Measurements from ENCODE around the gene HEY2. TPM values are rescaled to one million over a fixed set of nuclear protein-coding genes. Genes with fewer than 3 reads are reported as not detected.
"Not testable (repeated sequence)": the region's sequence is repeated elsewhere in the genome, so short reads cannot be mapped to it uniquely, and the experiment has no call there.

The HEY2 gene
- polyA plus RNA-seq, 1 donor (not counting 4 experiments of a cell fraction or from before 2014, with no cell fraction given) = not detected

GRCh38 chr6:125773387-125774341, 24.2 kb downstream of the HEY2 start:
- Histone ChIP-seq H3K4me3 (ENCODE audit: control insufficient read depth in 2 of 3, extremely low read depth in 1 of 3, insufficient read depth in 2 of 3, low read depth in 1 of 3, low read length in 3 of 3) (no peak overlapping the region), H3K9me1 (ENCODE audit: control insufficient read depth, extremely low read depth, insufficient read depth, low read length) (no peaks in the 10 kb centered on the region), H3K79me2 (ENCODE audit: control insufficient read depth, insufficient read depth, low read length) (no peaks in the 10 kb centered on the region), H3K27me3 (ENCODE audit: control insufficient read depth, extremely low read depth, insufficient read depth, low read length) (peaks cover 3% of the 10 kb centered on the region), H3K9me3 (ENCODE audit: control insufficient read depth, low read depth, low read length) (no peaks in the 10 kb centered on the region), H3K4me1 (ENCODE audit: control insufficient read depth, extremely low read depth, insufficient read depth, low read length) (no peaks in the 10 kb centered on the region), H2AFZ (ENCODE audit: control insufficient read depth, low read length) (no peak overlapping the region), H3K4me2 (ENCODE audit: control insufficient read depth, extremely low read depth, insufficient read depth, low read depth, low read length) (no peak overlapping the region), H3K27ac (ENCODE audit: control insufficient read depth, insufficient read depth, low read length) (no peak overlapping the region), H3K9ac (ENCODE audit: control insufficient read depth, extremely low read depth, insufficient read depth, low read length) (no peak overlapping the region), H3K36me3 (ENCODE audit: control insufficient read depth in 2 of 2, extremely low read depth in 1 of 2, insufficient read depth in 2 of 2, low read length in 2 of 2) (no peaks in the 10 kb centered on the region), H4K20me1 (ENCODE audit: control insufficient read depth, extremely low read depth, insufficient read depth, low read length) (no peaks in the 10 kb centered on the region)
- TF ChIP-seq CTCF (optimal IDR thresholded peaks at IDR 0.05 in 1 of 3, IDR thresholded peaks at IDR 0.05 in 1 of 3, conservative IDR thresholded peaks at IDR 0.05 in 1 of 3; ENCODE audit: extremely low read depth in 1 of 3, insufficient read depth in 2 of 3, low read length in 3 of 3) (no peak), EZH2 (IDR thresholded peaks at IDR 0.05; ENCODE audit: low read length) (no peak)
- dilution Hi-C loops (cut with MboI; ENCODE audit: extremely low pct_ligation_motif_present, low sequenced_read_pairs) = loop anchor here (25.0 kb wide), 2 partner anchors 261 to 436 kb away; no protein-coding TSS in a partner anchor
- DNase-seq (ENCODE audit: low read depth, low spot score) = no peak
- no peak for FAIRE-seq

- H3K4me2 ChIP-seq (ENCODE audit: control insufficient read depth, extremely low read depth, insufficient read depth, low read depth, low read length); FAIRE-seq; H3K9ac ChIP-seq (ENCODE audit: control insufficient read depth, extremely low read depth, insufficient read depth, low read length); DNase-seq (ENCODE audit: low read depth, low spot score); H4K20me1 ChIP-seq (ENCODE audit: control insufficient read depth, extremely low read depth, insufficient read depth, low read length); H2AFZ ChIP-seq (ENCODE audit: control insufficient read depth, low read length); H3K79me2 ChIP-seq (ENCODE audit: control insufficient read depth, insufficient read depth, low read length); H3K4me3 ChIP-seq (ENCODE audit: control insufficient read depth in 2 of 3, extremely low read depth in 1 of 3, insufficient read depth in 2 of 3, low read depth in 1 of 3, low read length in 3 of 3); H3K9me3 ChIP-seq (ENCODE audit: control insufficient read depth, low read depth, low read length); dilution Hi-C loops (cut with MboI; ENCODE audit: extremely low pct_ligation_motif_present, low sequenced_read_pairs); H3K27me3 ChIP-seq (ENCODE audit: control insufficient read depth, extremely low read depth, insufficient read depth, low read length); H3K36me3 ChIP-seq (ENCODE audit: control insufficient read depth in 2 of 2, extremely low read depth in 1 of 2, insufficient read depth in 2 of 2, low read length in 2 of 2); H3K9me1 ChIP-seq (ENCODE audit: control insufficient read depth, extremely low read depth, insufficient read depth, low read length); H3K4me1 ChIP-seq (ENCODE audit: control insufficient read depth, extremely low read depth, insufficient read depth, low read length); H3K27ac ChIP-seq (ENCODE audit: control insufficient read depth, insufficient read depth, low read length): not testable (repeated sequence)
Measured at GRCh38 chr6:125776107-125776826, 26.8 kb downstream of the HEY2 start.
